Astrocyte of the spinal cord (primary cell): ENCODE data around the gene LGR6.

Experiments used
- DNase-seq: peaks from one replicate; pipeline ENCODE4 v3.0.0; 2011; ENCODE audit warnings: low read depth, low spot score
- H3K4me3 ChIP-seq: 2 replicates; pipeline ENCODE4 v1.5.1; 2011; ENCODE audit warnings: low read depth, mild to moderate bottlenecking, low read length, moderate library complexity
- in situ Hi-C: cut with HindIII; loops from 2 replicates; pipeline ENCODE4 v1.10.0; 2017; ENCODE audit warnings: low sequenced_read_pairs
- TF ChIP-seq, protein P1 (sequence below): IDR thresholded peaks from 2 replicates; pipeline ENCODE4 v1.5.1; 2012; ENCODE audit warnings: low read depth, mild to moderate bottlenecking, low read length, inconsistent platforms

The LGR6 gene

DNA sequence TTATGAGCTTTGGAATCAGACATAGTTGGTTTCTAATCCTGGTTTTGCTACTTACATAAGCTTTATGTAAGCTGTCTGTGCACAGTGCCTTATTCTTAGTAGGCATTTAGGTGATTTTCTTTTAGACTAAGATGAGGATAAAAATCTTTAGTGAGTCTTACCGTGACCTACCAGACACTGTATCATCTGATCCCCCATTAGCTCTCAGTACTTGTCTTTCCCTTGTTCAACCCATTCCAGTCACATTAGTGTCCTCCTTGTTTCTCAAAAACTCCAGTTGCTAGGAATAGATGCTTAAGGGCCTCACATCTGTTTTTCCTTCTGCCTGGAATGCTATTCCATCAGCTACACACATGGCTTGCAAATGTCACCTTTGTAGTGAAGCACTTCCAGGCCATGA lies 173.7 kb downstream of the LGR6 start:
- H3K4me3 ChIP-seq: no peak overlapping the region
- in situ Hi-C loops: no loop called here
- DNase-seq: no peak

More for the DNA sequence above, 173.7 kb downstream of the LGR6 start:
- TF ChIP-seq, protein P1, sequence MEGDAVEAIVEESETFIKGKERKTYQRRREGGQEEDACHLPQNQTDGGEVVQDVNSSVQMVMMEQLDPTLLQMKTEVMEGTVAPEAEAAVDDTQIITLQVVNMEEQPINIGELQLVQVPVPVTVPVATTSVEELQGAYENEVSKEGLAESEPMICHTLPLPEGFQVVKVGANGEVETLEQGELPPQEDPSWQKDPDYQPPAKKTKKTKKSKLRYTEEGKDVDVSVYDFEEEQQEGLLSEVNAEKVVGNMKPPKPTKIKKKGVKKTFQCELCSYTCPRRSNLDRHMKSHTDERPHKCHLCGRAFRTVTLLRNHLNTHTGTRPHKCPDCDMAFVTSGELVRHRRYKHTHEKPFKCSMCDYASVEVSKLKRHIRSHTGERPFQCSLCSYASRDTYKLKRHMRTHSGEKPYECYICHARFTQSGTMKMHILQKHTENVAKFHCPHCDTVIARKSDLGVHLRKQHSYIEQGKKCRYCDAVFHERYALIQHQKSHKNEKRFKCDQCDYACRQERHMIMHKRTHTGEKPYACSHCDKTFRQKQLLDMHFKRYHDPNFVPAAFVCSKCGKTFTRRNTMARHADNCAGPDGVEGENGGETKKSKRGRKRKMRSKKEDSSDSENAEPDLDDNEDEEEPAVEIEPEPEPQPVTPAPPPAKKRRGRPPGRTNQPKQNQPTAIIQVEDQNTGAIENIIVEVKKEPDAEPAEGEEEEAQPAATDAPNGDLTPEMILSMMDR: no peak
